Activated CD4-positive, alpha-beta T cell treated with anti-CD3 and anti-CD28 coated beads, Interleukin-2, amount 10 ng/mL, durations not matched to agents 24 days and 14 days (primary cell): Measurements from ENCODE around the gene RIPPLY2. TPM values are rescaled to one million over a fixed set of nuclear protein-coding genes. Genes with fewer than 3 reads are reported as not detected.
"Not testable (repeated sequence)": the region's sequence is repeated elsewhere in the genome, so short reads cannot be mapped to it uniquely, and the experiment has no call there.

Experiments
- DNase-seq: peaks from one replicate; pipeline ENCODE4 v3.0.0; 2022
- H3K27ac Mint-ChIP-seq: one replicate; pipeline ENCODE4 v1.8.0; 2022; ENCODE audit warnings: mild to moderate bottlenecking, mixed read lengths
- H3K27me3 Mint-ChIP-seq: one replicate; pipeline ENCODE4 v1.8.0; 2022; ENCODE audit warnings: mixed read lengths
- H3K36me3 Mint-ChIP-seq: one replicate; pipeline ENCODE4 v1.8.0; 2022; ENCODE audit warnings: low read depth, mild to moderate bottlenecking, mixed read lengths
- H3K4me1 Mint-ChIP-seq: one replicate; pipeline ENCODE4 v1.8.0; 2021; ENCODE audit warnings: mixed read lengths
- H3K4me3 Mint-ChIP-seq: one replicate; pipeline ENCODE4 v1.8.0; 2022; ENCODE audit warnings: mild to moderate bottlenecking, moderate library complexity, mixed read lengths
- H3K9me3 Mint-ChIP-seq: one replicate; pipeline ENCODE4 v1.8.0; 2021; ENCODE audit warnings: mixed read lengths
- intact Hi-C: fragments of 100-400 bp; cut with micrococcal nuclease; formaldehyde crosslinking; loops from one replicate; pipeline ENCODE4 v1.15.1; 2023
- total RNA-seq: library from RNA; stranded (reverse); gene quantifications from 2 replicates; pipeline ENCODE4 v1.2.3, GENCODE V29; 2022

Gene RIPPLY2
- total RNA-seq, 1 donor from 2014 or later: not detected

DNA sequence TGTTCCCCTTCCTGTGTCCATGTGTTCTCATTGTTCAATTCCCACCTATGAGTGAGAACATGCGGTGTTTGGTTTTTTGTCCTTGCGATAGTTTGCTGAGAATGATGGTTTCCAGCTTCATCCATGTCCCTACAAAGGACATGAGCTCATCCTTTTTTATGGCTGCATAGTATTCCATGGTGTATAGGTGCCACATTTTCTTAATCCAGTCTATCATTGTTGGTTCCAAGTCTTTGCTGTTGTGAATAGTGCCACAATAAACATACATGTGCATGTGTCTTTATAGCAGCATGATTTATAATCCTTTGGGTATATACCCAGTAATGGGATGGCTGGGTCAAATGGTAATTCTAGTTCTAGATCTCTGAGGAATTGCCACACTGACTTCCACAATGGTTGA, 43.9 kb downstream of the RIPPLY2 start:
- H3K4me1 Mint-ChIP-seq, H3K27ac Mint-ChIP-seq, H3K27me3 Mint-ChIP-seq, H3K4me3 Mint-ChIP-seq, H3K36me3 Mint-ChIP-seq, intact Hi-C loops, H3K9me3 Mint-ChIP-seq, DNase-seq: not testable (repeated sequence)

DNA sequence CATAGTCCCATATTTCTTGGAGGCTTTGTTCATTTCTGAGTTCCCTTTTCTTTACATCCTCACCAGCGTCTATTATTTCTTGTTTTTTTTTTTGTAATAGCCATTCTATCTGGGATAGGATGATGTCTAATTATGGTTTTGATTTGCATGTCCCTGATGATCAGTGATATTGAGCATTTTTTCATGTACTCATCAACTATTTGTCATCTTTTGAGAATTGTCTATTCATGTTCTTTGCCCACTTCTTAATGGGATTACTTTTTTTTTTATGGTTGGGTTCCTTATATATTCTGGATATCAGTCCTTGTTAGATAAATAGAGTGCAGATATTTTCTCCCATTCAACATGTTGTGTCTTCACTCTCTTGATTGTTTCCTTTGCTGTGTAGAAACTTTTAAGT, 48.5 kb downstream of the RIPPLY2 start:
- no peak overlapping the region for H3K27ac Mint-ChIP-seq
- intact Hi-C loops: no loop called here
- H3K27me3 Mint-ChIP-seq: no peaks in the 10 kb centered on the region
- H3K36me3 Mint-ChIP-seq: no peaks in the 10 kb centered on the region
- peaks cover 4% of the 10 kb centered on the region for H3K9me3 Mint-ChIP-seq
- DNase-seq: no peak
- H3K4me3 Mint-ChIP-seq: no peak overlapping the region
- H3K4me1 Mint-ChIP-seq: no peaks in the 10 kb centered on the region

DNA sequence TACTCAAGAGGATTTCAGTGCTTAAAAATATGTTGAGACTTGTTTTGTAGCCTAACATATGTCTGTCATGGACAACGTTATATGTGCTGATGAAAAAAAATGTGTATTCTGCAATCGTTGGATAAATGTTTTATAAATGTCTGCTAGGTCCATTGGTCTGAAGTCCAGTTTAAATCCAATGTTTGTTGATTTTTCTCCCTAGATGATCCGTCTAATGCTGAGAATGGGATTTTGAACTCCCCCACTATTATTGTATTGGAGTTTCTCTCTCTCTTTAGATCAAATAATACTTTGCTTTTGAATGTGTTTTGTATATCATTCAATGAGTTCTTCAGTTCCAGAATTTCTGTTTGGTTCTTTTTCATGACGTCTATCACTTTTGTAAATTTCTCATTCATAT, 51.2 kb downstream of the RIPPLY2 start:
- Mint-ChIP-seq H3K36me3 (peaks cover 1% of the 10 kb centered on the region), H3K4me1 (no peaks in the 10 kb centered on the region), H3K4me3 (no peak overlapping the region), H3K27me3 (no peaks in the 10 kb centered on the region), H3K9me3 (peaks cover 4% of the 10 kb centered on the region), H3K27ac (no peak overlapping the region)
- no peak for DNase-seq
- intact Hi-C loops: no loop called here

DNA sequence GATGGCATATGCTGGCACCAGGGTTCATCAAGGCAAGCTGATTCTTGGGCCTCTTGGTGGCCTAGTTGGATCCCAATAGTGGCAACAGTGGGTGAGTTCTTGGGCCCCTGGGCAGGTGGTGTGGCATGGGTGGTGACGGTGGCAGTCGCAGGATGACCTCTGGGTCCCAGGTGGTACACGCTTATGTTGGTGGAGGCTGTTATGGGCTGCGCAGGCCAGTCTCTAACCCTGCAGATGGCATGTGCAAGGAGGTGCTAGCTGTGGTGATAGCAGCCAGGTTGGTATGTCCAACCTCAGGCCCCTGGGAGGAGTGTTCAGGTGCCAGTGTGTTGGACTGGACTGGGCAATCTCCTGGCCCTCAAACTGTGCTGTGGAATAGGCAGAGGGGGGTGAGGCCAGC, 52.5 kb downstream of the RIPPLY2 start:
- H3K4me3 Mint-ChIP-seq: no peak overlapping the region
- no peak for DNase-seq
- H3K27ac Mint-ChIP-seq: no peak overlapping the region
- peaks cover 4% of the 10 kb centered on the region for H3K4me1 Mint-ChIP-seq
- peaks cover 4% of the 10 kb centered on the region for H3K9me3 Mint-ChIP-seq
- peaks cover 4% of the 10 kb centered on the region for H3K36me3 Mint-ChIP-seq
- intact Hi-C loops: no loop called here
- H3K27me3 Mint-ChIP-seq: no peaks in the 10 kb centered on the region

Other genes with a start within 250 kb of the RIPPLY2 start
- gene SNAP91, start 144.3 kb upstream of the RIPPLY2 start, total RNA-seq: not detected in 2 replicates
- 24.7 and 27.0 TPM in 2 replicates for gene CYB5R4, start 6.3 kb downstream of the RIPPLY2 start, total RNA-seq
- not detected in 2 replicates for gene MRAP2, start 180.4 kb downstream of the RIPPLY2 start, total RNA-seq